T-helper 2 cell treated with Interferon-gamma antibody and Interleukin-4, amounts not matched to agents 100 ng/mL and 5 ng/mL, for 36 hours (primary cell): Measurements from ENCODE around the gene MRPS25. TPM values are rescaled to one million over a fixed set of nuclear protein-coding genes. Genes with fewer than 3 reads are reported as not detected.

Experiments
- total RNA-seq: library from RNA; stranded (reverse); gene quantifications from 2 replicates; pipeline ENCODE4 v1.2.3, GENCODE V29; 2022

Gene MRPS25
- total RNA-seq, 1 donor from 2014 or later: 65.8 TPM

Other genes with a start within 250 kb of the MRPS25 start
- 0.05 TPM in 1 of 2 replicates, not detected in the other for gene FGD5, start 246.4 kb downstream of the MRPS25 start, total RNA-seq
- 58.1 and 58.9 TPM in 2 replicates for gene NR2C2, start 117.7 kb downstream of the MRPS25 start, total RNA-seq
- 19.1 and 21.2 TPM in 2 replicates for gene RBSN, start 33.8 kb upstream of the MRPS25 start, total RNA-seq
- 31.0 and 34.9 TPM in 2 replicates for gene CAPN7, start 140.9 kb upstream of the MRPS25 start, total RNA-seq